ENCODE data around the gene BSPH1.
"Not testable (repeated sequence)": the region's sequence is repeated elsewhere in the genome, so short reads cannot be mapped to it uniquely, and the experiment has no call there.

BSPH1 gene

GRCh38 chr19:47920107-47920506, 71.9 kb downstream of the BSPH1 start:
- DNase-seq (ENCODE audit: low spot score), result not testable (repeated sequence)

Measured in Ammon's horn (tissue), 1 donor.